Measurements from ENCODE around the gene TM4SF4. TPM values are rescaled to one million over a fixed set of nuclear protein-coding genes. Genes with fewer than 3 reads are reported as not detected.

Gene TM4SF4
- total and polyA plus RNA-seq, 2 of the 8 experiments (the other 6 are each of a cell fraction or from before 2014, with no cell fraction given) = not detected

GRCh38 chr3:149502438-149502837 is 27.9 kb downstream of the TM4SF4 start:
- H3K9ac ChIP-seq (replicated peaks in 1 of 4; ENCODE audit: extremely low read depth in 1 of 4, low read depth in 3 of 4, low read length in 3 of 4) = no peak overlapping the region
- no peaks in the 10 kb centered on the region for H3K79me1 ChIP-seq (ENCODE audit: low read depth, low read length)
- no peak overlapping the region for H3K56ac ChIP-seq (replicated peaks; ENCODE audit: insufficient read length, low read depth, low read length)
- no peak overlapping the region for H2BK5ac ChIP-seq (ENCODE audit: low read depth, low read length)
- H3K18ac ChIP-seq (ENCODE audit: extremely low read depth, low read length) = no peak overlapping the region
- no peaks in the 10 kb centered on the region for H4K20me1 ChIP-seq (replicated peaks in 1 of 2; ENCODE audit: control insufficient read depth in 1 of 2, insufficient read depth in 2 of 2, low read length in 2 of 2)
- H3K4me3 ChIP-seq (ENCODE audit: extremely low read depth in 1 of 4, insufficient read depth in 2 of 4, low read depth in 3 of 4, low read length in 4 of 4) = no peak overlapping the region
- no peak overlapping the region for H2BK20ac ChIP-seq (ENCODE audit: low read length)
- POLR2A ChIA-PET (ENCODE audit: partially characterized antibody) = no interaction called here
- no peak overlapping the region for H4K8ac ChIP-seq (ENCODE audit: extremely low read depth, insufficient read depth, low read length)
- no peak overlapping the region for H4K5ac ChIP-seq (ENCODE audit: insufficient read length, low read depth, low read length)
- no peak overlapping the region for H2AK5ac ChIP-seq (ENCODE audit: low read depth, low read length)
- no peaks in the 10 kb centered on the region for H3K4me1 ChIP-seq (replicated peaks in 1 of 4; ENCODE audit: control insufficient read depth in 3 of 4, insufficient read depth in 4 of 4, low read length in 3 of 4)
- no peak overlapping the region for H3K23ac ChIP-seq (ENCODE audit: insufficient read length)
- no peak for FAIRE-seq
- TF ChIP-seq KDM1A (IDR thresholded peaks at IDR 0.05; ENCODE audit: borderline replicate concordance, low read length) = no peak
- TF ChIP-seq YY1 (IDR thresholded peaks at IDR 0.05; ENCODE audit: low read depth, low read length) = 0 out of 2 replicates have a peak, but pooled peaks have one; percentile 9
- no peaks in the 10 kb centered on the region for H3K23me2 ChIP-seq (ENCODE audit: low read depth, low read length)
- H2BK12ac ChIP-seq (ENCODE audit: low read depth, low read length) = no peak overlapping the region
- H2BK120ac ChIP-seq (replicated peaks; ENCODE audit: low read depth, low read length) = no peak overlapping the region
- no peak for DNase-seq (ENCODE audit: low read depth in 1 of 2, low spot score in 2 of 2)
- H3K14ac ChIP-seq (ENCODE audit: insufficient read length) = no peak overlapping the region
- no peak overlapping the region for H3K4me2 ChIP-seq (ENCODE audit: insufficient read depth in 1 of 2, low read depth in 2 of 2, low read length in 2 of 2)
- CTCF ChIA-PET (ENCODE audit: partially characterized antibody) = interaction anchor here (0.9 to 6.6 kb wide), 12 partner anchors 8 to 386 kb away, joined by 3 to 60 read pairs (median 6); partner anchors contain the start of gene TM4SF18
- H2AFZ ChIP-seq (ENCODE audit: low read length) = no peak overlapping the region
- H3K4ac ChIP-seq (replicated peaks; ENCODE audit: insufficient read length, low read depth, low read length) = no peak overlapping the region
- no peak overlapping the region for H3K27ac ChIP-seq (ENCODE audit: low read depth, low read length)
- 80% methylated on average over 3 of the region's 3 CpGs; no CpG with 5 or more reads in 1 of the 2 experiments for WGBS, 2 experiments (ENCODE audit: extremely low coverage in 1 of 2, insufficient coverage in 1 of 2, insufficient read length in 1 of 2, insufficient replicate concordance in 2 of 2, low coverage in 1 of 2, low lambda C conversion rate in 2 of 2, missing lambda C conversion rate in 1 of 2)
- no peaks in the 10 kb centered on the region; a peak in 1 of 8 replicates for H3K36me3 ChIP-seq (ENCODE audit: control insufficient read depth in 2 of 4, insufficient read depth in 4 of 4, low read length in 3 of 4)
- H3K79me2 ChIP-seq (ENCODE audit: control insufficient read depth in 1 of 2, insufficient read depth in 2 of 2, low read length in 2 of 2) = no peaks in the 10 kb centered on the region
- H3K27me3 ChIP-seq (replicated peaks in 1 of 4; ENCODE audit: control insufficient read depth in 3 of 4, extremely low read depth in 1 of 4, insufficient read depth in 3 of 4, low read length in 3 of 4) = no peaks in the 10 kb centered on the region
- no peak overlapping the region for H4K91ac ChIP-seq (replicated peaks; ENCODE audit: insufficient read length, low read length)
- no peaks in the 10 kb centered on the region for H3K9me3 ChIP-seq (ENCODE audit: insufficient read depth in 2 of 2, low read depth in 1 of 2, low read length in 1 of 2)
- H2BK15ac ChIP-seq (ENCODE audit: low read length) = no peak overlapping the region

All from H1 (cell line).